Stimulated activated CD8-positive, alpha-beta memory T cell treated with anti-CD3 and anti-CD28 coated beads, Interleukin-4, amount 100 ng/mL, for 1 hour (primary cell): Measurements from ENCODE around the gene MRPL28.
"Not testable (repeated sequence)": the region's sequence is repeated elsewhere in the genome, so short reads cannot be mapped to it uniquely, and the experiment has no call there.

Source experiments
- DNase-seq, 2 donors: peaks; one replicate each; pipeline ENCODE4 v3.0.0-alpha.2; 2020; ENCODE audit warnings: low read depth in 2 of 2, low spot score in 1 of 2

Gene MRPL28

DNA sequence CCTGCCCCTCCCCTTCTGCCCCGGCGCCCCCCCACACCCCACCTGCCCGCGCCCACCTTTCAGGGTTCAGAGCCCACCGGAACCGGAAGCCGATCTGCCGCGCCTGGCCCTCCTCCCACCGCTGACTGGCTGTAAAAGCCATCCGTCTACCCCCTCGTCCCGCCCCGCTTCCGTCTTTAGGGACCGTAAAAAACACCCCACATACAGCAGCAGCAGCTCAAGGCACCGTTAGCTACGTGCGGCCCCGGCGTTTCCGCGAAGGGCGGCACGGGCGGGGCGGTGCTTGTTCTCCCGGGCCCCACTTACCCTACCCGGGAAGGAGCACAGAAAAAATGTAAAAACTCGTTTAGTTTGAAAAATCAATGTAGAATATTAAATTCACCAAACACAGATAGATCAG lies at the start of gene MRPL28:
Gene MRPL28, minus strand, starts transcription at position 96 of the 400 bp plus-strand sequence. CDS start 320 bp downstream, outside the sequence.
- peak; percentile 76 to 84 for DNase-seq

DNA sequence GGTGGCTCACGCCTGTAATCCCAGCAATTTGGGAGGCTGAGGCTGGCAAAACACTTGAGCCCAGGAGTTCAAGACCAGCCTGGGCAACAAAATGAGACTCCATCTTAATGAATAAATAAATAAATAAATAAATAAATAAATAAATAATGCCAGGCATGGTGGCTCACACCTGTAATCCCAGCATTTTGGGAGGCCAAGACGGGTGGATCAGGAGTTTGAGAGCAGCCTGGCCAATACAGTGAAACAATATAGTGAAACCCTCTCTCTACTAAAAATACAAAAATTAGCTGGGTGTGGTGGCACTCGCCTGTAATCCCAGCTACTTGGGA lies 44.8 kb upstream of the MRPL28 start:
- DNase-seq, result not testable (repeated sequence)

DNA sequence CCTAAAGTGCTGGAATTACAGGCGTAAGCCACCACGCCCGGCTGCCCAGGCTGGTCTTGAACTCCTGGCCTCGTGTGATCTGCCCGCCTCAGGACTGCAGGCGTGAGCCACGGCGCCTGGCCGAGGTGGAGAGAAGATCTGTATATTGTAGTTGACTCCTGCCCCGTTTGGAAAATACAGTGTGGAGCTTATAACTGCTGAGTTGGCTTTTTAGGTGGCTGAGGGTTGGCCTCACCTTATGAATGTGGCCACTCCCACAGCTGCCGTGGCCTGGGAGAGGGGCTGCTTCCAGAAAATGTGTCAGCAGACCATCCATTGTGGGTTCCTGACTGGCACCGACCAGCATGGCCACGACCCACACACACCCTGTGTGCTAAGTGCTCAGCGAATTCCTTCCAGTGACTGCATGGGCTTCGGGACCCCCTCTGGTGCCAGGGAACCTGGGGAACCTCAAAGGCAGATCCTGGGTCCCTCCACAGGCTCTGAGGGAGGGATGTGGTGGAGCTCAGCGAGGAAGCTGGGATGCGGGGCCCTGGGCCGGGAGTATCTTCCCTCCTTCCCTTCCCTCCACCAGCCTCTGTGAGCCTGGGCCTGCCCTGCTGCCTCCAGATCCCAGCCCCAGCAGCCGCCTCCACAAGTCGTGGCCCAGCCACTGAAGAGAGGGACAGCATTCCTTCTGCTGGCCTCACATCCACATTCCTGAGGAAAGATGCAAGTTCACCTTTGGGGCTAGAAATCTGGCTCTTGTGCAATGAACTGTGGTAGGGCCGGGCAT lies 44.2 kb upstream of the MRPL28 start:
- no peak for DNase-seq

DNA sequence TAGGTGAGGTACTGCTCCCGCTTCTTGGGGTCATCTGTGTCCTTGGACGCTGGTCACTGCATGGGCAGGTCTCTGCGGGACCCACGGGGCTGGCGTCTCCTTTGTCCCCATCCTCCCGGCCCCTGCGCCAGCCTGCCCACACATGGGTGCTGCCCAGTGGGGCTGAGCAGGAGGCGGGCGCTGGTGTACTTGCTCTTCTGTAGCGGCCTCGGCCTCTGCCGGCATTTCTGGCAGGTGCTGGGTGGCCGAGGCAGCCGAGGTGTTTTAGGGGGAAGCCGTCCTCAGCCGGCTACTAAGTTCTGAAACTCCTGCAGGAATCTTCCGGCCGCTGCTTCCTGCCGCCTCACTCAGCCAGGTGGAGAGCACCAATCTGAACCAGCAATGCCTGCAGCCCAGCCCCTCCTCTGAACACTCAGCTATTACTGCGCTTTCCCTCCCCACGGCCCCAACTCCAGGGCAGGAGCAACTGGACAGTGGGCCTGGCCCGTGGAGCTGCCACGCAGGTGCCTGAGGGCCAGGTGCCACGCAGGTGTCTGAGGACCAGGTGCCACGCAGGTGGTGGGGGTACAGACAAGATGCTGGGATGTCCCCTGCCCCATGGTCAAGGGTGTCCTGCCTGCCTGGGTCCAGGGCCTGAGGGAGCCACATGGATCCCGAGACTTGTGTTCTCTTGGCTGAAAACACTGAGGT lies 41.4 kb upstream of the MRPL28 start:
- no peak for DNase-seq

DNA sequence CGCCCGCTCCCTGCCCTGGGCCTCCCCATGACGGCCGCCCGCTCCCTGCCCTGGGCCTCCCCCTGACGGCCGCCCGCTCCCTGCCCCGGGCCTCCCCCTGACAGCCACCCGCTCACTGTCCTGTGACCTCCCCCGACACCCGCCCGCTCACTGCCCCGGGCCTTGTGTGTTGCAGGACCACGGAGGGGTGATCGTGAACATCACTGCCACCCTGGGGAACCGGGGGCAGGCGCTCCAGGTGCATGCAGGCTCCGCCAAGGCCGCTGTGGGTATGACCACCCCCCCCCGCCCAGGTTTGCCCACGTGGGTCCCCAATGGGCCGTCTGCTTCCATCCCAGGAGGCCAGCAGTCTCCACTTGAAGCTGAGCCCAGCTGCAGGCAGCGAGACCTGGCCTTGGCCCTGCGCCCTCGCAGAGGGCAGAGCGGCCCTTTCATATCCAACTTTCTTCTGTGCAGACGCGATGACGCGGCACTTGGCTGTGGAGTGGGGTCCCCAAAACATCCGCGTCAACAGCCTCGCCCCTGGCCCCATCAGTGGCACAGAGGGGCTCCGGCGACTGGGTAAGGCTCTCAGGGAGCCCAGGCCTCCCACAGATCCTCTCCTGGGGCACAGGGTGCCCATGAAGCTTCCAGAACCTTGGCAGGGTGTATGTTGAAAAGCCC lies 40.3 kb upstream of the MRPL28 start:
- DNase-seq, result no peak

DNA sequence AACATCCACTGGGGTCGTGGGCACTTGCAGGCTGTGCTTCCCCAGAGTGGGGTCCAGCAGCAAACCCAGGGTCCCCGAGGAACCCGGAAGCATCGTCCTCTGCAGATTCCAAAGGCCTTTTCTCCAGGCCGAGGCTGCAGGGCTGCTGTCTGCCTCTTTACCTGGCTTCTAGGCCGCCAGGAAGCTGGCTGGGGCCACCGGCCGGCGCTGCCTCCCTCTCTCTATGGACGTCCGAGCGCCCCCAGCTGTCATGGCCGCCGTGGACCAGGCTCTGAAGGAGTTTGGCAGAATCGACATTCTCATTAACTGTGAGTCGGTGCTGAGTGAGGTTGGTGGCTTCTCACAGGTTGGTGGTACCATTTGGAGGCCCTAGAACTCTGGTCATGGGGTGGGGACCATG lies 36.9 kb upstream of the MRPL28 start:
- no peak for DNase-seq

DNA sequence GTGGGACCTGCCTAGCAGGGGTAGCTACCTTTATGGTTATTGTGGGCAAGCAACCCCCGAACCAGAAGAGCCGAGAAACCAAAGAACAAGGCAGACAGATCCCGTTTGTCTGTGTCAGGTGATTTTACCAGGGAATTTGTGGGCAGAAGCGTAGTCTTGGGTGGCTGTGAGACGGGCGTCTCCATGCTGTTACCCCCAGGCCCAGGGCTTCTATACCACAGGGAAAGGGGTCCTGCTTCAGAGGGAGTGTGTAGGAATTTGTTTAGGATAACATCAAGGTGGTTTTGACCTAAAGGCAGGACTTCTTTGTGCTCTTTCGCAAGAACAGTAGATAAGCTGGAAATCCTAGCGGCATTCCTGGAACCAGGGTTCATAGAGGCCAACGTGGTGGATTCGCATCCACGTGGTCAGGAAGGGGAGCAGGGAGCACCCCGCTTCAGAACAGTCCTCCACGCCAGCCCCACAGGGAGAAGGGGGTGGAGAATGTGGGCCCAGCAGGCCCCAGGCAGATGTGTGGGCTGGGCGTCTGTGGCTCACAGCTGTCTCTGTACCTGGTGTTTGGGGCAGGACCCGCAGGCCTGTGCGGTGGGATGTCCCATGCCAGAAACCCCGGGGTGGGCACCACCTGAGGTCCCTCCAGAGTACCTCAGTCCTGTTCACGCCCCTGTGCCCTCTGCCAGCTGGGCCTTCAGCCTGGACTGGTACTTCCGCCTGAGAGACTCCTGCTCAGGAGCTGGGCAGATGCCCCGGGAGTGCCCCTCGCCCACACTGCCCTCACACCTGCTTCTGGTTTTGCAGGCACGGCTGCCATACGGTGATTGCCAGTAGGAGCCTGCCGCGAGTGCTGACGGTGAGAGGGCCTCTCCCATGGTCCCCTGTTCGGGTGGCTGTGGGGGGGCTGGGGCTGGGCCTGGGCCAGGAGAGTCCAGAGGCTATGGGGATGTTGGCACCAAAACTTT lies 35.5 kb upstream of the MRPL28 start:
- no peak for DNase-seq

DNA sequence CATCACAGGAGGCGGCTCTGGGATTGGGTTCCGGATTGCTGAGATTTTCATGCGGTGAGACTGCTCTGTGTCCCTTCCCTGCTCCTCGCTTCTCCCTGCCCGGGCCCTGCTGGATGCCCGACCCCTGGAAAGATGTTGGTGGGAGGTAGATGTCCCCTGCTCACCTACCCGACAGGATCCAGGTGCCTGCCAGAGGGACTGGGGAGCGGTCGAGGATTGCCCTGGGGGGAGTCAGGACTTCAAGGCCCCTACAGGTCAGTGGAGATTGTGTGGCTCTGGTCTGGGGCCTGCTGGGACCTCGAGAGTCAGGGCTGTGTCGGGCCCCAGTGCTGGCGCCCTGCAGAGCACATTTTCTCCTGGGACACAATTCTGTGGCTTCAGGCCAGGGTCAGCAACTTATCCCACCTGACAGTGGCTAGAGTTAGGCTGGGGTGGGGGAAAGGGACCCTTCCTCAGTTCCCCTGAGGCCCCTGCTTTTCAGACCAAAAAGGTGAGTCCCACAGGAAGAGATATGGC lies 34.7 kb upstream of the MRPL28 start:
- no peak for DNase-seq

DNA sequence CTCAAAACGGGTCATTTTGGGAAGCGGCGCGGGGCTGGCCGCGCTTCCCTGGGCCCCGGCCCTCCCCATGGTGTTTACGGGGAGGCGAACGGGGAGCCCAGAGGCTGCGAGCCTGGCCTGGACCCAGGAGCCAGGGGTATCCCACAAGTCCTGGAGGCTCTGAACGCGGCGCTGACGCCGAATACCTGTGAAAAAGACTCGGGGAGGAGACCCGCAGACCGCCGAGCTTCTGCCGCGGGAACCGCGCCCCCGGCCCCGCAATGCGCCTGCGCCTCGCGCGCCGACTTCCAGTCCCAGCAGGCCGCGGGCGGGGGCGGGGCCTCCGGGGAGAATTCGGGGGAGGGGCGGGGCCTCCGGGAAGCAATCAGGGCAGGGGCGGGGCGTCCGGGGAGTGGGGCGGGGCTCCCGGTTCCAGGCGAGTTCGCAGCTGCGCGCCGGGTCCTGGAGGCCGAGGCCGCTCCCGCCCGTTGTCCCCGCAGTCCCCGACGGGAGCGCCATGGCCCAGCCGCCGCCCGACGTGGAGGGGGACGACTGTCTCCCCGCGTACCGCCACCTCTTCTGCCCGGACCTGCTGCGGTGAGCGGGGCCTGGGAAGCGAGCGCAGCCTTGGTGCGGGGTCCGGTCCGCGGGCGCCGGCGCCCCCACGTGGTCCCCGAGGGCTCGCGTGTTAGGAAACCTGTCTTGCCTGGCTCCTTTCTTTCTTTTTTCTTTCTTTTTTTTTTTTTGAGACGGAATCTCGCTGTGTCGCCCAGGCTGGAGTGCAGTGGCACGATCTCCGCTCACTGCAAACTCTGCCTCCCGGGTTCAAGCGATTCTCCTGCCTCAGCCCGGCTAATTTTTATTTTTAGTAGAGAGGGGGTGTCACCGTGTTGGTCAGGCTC lies 31.4 kb upstream of the MRPL28 start, which contains the start of gene DECR2:
Gene DECR2, plus strand, starts transcription at position 418 of the 881 bp plus-strand sequence. Its CDS starts 79 bp downstream, at position 497.
- DNase-seq, result peak; percentile 98 to 99

DNA sequence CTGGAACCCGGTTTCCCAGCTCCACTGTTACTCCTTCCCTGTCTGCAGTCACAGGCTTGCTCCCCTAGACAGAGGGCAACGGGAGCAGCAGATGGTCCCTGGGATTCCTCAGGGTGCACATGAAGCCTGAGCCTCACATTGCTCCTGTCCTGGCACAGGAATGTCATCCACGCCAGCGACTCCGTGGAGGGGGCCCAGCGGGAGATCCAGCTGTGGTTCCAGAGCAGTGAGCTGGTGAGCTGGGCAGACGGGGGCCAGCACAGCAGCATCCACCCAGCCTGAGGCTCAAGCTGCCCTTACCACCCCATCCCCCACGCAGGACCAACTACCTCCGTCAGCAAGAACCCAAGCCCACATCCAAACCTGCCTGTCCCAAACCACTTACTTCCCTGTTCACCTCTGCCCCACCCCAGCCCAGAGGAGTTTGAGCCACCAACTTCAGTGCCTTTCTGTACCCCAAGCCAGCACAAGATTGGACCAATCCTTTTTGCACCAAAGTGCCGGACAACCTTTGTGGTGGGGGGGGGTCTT lies 29.8 kb upstream of the MRPL28 start:
- DNase-seq, result no peak

DNA sequence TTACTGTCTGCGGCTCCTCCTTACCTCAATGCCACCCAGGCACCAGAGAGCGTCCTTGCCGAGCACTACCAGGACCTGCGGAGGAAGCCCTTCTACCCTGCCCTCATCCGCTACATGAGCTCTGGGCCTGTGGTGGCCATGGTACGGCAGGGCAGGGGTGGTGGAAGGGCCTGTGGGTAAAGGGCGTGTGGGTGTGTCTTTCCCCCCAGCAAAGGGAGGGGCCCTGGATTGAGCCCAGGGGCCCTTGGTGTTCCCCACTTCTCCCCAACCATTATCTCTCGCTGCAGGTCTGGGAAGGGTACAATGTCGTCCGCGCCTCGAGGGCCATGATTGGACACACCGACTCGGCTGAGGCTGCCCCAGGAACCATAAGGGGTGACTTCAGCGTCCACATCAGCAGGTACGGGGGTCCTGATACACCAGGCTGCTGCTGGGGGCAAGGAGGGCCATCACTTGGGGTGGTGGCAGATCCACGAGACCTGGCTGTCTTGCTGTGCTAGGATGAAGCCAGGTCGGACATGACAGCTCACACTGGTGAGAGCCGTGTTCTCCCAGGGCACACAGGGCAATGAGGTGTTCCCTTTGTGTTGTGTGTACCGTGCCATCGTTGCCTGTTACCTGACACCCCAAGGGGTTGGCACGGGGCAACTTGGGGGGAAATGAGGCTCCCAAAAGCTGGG lies 29.1 kb upstream of the MRPL28 start:
- no peak for DNase-seq

DNA sequence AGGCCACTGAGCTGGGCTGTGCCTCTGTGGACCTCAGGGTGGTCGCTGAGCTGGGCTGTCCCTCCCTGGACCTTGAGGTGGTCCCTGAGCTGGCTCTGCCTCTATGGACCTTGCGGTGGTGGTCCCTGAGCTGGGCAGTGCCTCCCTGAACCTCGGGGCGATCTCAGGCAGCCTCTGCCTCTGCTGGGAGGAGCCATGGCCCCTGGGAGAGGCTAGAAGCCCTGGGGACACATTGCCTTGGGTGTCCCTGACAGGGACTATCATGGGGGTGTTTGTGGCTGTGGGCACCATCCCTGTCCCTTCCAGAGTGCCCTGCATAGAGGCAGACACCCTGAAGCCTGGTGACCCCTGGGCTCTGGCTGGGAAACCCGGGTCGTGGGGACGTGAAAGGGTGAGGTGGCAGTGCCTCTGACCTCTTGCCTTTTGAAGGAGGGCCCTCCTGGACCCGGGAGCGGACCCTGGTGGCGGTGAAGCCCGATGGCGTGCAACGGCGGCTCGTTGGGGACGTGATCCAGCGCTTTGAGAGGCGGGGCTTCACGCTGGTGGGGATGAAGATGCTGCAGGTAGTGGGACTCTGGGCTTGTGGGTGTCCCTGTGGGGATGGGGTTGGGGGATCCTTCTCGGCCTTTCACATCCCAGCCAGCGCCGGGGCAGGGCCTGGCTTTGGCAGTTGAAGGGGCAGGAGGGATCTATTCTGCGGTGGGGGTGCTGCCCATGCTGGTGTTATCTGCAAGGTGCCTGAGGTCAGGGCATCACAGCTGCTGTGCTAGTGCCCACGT lies 28.4 kb upstream of the MRPL28 start:
- DNase-seq, result no peak

DNA sequence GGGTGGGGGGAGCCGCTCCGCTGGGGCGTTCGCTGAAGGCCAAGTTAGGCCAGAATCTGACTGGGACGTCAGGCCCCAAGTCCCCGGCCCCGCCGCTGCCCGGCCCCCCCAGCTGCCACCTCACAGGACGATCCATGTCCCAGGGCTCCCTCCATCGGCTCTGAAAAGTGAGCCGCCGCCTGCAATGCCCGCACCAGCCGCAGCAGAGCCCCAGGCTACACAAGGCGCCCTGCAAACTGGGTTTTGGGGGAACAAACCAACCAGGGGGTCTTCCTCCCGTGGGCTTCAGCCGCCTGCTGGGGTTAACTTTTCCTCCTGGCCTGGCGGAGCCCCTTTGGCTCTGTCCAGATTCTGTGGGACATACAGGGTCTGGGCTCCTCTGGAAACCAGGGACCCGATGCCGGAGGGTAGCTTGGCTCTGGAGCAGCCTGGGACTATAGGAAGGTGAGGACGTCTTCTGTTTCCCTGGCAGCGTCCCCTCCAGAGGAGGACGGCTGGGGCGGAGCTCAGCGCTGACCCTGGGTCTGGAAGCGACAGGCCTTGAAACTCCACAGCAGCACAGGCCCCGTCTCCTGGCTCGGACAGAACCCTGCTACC lies 27.5 kb upstream of the MRPL28 start:
- DNase-seq, result no peak

DNA sequence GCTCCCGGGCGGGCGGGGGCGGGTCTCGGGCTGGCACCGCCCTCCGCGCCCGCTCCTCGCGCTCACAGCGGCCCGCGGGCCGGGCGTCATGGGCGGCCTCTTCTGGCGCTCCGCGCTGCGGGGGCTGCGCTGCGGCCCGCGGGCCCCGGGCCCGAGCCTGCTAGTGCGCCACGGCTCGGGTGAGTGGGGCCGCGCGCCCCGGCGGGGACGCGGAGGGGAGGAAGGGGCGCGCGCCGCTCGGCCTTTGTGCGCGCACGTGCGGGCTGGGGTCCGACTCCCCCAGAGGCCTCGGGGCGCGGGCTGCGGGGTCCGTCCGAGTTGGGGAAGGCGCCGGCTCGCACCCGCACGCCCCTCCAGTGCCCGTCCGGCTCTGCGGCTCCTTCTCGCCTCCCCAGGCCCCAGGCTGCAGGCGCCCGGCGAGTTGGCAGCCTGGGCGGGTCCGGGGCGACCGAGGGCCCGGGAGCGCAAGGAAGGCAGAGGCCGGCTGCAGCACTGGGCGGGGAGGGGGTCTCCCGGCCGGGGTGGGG lies 26.9 kb upstream of the MRPL28 start, which contains the start of gene NME4:
Gene NME4, plus strand, starts transcription at position 65 of the 527 bp plus-strand sequence. Its CDS starts 24 bp downstream, at position 89.
- DNase-seq, result no peak

DNA sequence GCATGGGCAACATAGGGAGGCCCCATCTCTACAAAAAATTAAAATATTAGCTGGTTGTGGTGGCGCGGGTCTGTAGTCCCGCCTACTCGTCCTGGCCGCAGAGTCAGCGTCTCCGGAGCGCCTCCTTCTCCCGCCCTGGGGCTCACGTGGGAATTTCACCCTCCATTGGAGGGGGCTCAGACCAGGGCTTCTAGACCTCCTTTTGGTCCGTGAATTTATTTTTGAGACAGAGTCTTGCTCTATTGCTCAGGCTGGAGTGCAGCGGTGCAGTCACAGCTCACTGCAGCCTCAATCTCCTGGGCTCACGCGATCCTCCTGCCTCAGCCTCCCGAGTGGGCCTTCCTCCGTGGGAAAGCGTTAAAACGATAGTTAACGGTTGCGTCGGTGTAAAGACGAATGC lies 26.3 kb upstream of the MRPL28 start:
- DNase-seq, result no peak

DNA sequence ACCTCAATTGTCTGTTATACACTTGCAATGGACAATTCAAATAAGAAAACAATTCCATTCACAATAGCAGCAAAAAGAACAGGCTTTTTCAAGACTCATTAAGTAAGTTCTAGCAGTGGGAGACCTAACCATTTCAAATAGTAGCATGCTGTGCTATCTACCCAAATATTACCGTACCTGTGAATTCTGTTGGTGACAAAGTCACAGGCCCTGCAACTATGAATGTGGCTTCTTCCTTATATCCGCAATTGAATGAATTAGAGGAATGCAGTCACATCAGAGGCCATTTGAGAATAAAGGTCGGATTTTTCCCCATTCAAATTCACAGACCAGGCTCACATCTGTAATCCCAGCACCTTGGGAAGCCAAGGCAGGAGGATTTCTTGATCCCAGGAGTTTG lies 25.9 kb upstream of the MRPL28 start:
- DNase-seq, result no peak

DNA sequence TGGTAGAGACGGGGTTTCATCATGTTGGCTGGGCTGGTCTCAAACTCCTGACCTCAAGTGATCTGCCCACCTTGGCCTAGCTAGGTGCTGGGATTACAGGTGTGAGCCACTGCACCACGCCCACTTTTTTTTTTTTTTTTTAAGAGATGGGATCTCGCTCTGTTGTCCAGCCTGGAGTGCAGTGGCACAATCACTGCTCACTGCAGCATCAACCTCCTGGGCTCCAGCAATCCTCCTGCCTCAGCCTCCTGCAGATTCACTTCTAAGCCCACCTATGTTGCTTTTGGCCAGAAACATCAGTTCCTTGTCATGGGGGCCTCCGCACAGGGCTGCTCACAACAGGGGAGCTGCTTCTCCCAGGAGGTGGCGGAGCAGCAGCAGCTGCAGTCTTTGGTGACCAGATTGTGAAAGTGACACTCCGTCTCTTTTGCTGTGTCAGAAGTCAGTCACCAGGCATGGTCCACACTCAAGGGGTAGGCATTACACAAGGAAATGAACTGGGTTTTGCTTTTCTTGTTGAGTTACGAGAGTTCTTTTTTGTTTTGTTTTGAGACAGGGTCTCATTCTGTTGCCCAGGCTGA lies 22.2 kb upstream of the MRPL28 start:
- no peak for DNase-seq
